ENCODE data around the gene UBAC1.
"Not testable (repeated sequence)": the region's sequence is repeated elsewhere in the genome, so short reads cannot be mapped to it uniquely, and the experiment has no call there.

UBAC1 gene

DNA sequence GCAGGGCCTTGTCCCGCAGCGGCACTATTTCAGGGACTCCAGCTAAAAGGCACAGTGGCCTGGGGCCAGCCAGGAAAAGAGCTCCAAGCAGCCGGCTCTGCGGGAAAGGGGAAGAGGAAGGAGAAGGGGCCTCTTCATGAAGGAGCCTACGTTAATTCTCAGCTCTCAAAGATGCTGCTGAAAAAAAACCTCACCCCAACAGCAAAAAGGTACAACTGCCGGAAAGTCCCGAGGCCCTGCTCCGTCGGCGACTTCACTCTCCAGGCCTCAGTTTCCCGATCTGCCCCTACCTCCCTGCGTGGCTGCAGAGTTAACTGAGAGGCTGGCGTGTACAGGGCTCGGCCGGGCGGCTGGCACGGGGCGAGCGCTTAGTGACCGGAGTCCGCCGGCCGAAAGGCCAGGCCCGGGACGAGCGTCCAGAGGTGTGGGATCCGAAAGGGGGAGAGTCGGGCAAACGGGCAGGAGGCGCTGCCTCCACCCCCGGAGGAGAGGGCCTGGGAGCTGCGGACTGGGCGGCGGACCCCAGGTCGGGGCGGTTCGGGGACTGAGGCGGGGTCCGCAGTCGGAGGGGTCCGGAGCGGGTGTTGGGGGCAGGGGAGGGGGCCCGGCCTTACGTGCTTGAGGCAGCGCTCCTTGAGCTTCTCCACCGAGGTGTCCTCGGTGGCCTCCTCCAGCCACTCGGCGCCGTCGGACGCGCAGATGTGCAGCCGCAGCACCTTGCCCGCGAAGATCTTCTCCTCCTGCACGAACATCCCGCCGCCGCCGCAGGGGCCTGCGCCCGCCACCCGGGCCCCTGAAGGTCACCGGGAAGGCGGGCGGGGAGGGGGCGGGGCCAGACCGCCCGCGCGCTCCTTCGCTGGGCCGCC is 529 bp downstream of the UBAC1 start:
- DNase-seq (ENCODE audit: low read depth) = no peak

DNA sequence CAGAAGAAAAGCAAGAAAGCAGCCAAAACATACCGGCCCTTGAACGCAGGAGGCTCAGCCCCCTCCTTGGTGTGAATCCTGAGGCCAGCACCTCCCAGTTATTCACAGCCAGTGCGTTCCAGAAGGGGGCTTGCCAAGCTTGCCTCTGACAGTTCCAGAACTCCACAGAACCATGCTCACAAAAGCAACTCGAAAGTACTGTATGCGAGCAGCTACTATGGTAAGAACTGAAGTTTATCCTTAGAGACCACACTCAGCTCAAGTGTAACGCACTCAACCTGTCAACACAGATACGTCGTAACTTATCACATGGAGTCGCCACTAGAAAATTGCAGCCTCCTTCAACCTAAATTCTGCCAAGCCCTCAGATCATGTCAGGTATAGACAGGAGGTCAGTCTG is 1.4 kb downstream of the UBAC1 start:
- no peak for DNase-seq (ENCODE audit: low read depth)

DNA sequence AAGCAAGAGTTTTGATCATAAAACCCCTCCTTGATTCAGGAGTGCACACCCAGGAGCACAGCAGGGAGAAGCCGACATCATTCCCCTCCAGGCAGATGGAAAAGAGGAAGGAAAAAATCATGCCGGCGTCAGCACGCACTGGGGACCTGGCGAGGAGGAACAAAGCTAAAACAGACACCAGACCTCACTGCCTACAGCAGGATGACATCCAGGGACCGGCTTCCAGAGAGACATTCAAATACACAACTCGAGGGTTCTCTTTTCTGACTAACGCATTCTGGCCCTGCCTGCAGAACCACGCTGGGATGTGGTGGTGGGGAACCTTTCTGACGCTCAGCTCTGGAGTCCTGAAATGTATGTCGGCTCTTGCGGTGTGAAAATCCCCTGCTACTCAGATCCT is 2.7 kb downstream of the UBAC1 start:
- no peak for DNase-seq (ENCODE audit: low read depth)

DNA sequence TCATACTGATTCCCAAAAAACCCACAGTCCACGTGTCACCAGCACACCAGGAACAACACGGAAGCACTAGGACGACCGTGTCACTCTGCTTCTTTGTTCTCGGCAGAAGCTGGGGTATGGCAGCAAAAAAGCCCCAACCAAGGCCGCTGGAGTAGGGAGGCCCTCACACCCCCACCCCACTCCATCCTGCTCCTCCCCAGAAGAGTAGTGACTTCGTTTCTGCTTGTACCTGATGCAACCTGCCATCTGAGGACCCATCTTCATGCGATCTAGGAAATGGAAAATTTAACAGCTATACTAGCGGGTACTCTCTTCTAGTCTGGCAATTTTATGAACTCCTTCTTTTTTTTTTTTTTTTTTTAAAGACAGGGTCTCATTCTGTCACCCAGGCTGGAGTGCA is 3.7 kb downstream of the UBAC1 start:
- DNase-seq (ENCODE audit: low read depth) = no peak

DNA sequence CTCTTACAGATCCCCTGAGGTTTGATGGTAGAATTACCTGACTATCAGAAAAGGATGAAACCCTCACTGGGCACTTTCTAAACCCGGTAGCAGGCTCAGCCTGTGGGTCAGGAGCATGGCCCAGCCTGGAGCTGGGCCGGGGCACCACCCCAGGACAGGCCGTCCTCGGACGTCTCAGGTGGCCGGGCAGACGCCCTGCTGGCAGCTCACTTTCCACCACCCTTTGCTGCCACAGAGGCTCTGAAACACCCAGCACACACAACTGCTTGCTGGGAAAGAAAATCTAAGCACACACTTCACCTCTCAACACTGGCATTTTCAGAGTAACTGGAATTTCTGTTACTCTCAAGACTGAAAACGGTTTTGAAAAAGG is 4.4 kb downstream of the UBAC1 start:
- DNase-seq (ENCODE audit: low read depth) = no peak

DNA sequence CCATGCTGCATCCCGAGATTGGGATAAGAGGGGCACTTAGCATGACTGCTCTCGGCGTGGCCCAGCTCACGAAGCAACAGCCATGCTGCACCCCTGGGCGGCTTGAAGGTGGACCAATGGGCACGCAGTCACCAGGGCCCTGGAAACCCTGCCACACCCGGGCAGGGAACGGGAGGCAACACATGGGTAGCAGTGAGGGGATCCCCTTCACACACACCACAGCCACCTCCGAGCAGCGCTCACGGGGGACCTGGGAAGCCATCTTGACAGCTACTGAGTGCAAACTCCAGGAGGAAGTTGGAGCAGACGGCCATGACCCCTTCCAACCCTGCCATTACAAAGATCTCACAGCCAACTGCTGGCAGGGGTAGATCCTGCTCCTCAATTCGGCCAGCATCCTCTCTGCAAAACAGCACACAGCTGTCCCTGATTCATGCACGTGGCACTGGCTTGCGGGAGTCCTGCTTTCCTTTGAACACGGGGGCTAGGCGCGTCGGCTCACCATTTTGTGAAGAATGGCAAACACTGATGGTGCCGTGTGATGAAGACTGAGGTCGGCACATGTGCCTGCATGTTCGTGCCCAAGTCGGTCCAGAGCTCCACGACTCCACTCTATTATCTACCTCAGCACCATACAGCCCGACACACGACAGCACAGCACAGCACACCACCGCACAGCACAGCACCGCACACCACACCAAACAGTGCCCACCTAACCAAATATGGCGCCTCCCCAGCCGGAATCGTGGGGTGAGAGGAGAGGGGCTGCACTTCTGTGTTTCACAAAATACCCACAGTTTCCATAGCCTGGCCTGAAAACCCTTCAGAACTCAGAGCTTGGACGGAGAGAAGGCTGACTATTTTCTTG is 5.0 kb downstream of the UBAC1 start:
- no peak for DNase-seq (ENCODE audit: low read depth)

DNA sequence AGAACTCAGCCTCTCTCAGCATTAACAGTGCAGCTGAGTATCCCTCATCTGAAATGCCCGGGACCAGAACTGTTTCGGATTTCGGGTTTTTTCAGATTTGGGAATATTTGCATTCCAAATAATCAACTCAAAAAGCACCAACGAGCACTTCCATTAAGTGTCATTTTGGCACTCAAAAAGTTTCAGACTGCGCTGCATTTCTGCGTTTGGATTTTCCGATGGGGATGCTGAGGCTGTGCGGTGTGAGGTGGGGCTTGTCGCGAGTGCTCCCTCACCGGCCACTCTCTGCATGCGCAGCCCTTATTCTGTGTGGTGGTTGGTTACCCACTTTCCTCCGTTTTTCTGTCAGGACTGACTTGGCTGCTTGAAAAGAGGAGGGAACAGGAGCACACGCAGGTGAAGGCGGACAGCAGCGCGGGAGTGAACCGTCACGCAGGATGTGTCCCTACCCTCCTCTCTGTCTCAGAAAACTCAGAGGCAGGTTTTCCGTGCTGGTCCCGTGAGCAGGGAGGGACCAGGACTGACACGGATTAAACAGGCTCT is 8.4 kb downstream of the UBAC1 start:
- no peak for DNase-seq (ENCODE audit: low read depth)

DNA sequence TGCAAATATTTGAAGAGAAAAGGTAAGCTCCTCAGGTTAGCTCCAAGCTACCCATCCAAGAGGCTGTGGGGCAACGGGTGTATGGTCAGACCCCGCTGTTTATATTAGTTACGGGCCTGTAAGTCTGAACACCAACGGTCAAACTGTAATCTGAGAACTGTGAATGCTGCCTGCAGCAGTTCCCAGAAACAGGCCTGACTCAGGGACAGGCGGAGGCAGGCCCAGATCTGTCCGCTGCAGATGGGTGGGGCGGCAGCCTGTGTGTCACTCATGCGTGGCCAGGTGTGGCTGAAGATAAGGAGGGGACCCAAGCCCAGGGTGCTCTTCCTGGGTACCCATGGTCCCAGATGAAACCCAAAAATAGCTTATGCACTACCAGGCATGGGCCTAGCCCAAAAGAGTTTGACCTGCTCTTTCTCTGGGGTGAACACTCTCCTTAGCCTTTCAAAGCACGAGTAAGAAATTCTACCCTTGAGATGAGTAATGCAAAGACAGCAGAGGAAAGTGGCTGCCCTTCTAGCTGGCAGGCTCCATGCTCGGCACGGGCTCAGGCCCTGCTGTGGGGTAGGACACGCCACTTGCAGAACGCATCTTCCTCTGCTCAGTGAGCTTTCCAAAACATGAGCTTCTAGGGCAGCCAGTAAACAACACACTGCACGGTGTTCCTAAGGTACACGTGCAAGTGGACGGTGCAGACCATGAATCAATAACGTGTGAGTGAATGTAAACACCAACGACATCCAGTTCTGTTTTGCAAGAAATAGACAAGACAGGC is 9.1 kb downstream of the UBAC1 start:
- no peak for DNase-seq (ENCODE audit: low read depth)

DNA sequence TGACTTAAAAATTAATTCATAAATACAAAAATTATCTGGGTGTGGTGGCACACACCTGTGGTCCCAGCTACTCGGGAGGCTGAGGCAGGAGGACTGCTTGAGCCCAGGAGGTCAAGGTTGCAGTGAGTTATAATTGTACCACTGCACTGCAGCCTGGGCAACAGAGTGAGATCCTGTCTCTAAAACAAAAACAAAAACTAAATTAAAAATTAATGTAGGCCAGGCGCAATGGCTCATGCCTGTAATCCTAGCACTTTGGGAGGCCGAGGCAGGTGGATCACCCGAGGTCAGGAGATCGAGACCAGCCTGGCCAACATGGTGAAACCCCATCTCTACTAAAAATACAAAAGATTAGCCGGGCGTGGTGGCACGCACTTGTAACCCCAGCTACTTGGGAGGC is 9.9 kb downstream of the UBAC1 start:
- not testable (repeated sequence) for DNase-seq (ENCODE audit: low read depth)

DNA sequence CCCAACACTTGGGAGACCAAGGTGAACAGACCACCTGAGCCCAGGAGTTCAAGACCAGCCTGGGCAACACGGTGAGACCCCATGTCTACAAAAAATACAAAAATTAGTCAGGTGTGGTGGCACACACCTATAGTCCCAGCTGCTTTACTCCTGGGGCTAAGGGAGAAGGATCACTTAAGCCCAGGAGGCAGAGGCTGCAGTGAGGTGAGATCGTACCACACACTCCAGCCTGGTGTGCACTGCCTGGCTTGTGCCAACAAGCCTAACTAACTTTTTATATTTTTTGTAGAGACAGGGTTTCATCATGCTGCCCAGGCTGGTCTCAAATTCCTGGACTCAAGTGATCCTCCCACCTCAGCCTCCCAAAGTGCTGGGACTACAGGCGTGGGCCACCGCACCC is 10.3 kb downstream of the UBAC1 start:
- DNase-seq (ENCODE audit: low read depth) = not testable (repeated sequence)

DNA sequence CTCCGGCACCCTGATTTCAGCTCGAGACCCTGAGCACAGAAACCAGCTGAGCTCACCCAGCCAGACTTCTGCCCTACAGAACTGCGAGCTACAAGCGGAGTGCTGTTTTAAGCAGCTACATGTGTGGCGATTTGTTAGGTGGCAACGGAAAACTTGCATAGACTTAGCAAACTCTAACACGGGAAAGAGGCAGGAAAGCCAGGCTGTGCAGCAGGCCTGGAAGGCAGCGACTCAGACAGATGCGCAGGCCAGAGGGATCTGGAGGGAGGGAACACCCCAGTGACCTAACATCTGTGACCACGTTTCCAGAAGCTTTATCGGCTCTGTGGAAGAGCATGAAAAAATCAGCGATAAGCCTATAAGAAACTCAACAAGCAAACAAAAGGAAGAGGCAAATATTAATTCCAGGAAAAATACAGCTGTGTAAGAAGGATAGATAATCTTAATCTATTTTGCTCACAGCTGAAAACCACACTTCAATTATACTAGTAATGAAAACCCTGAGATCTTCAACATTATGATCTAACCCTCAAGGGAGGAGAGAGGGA is 11.0 kb downstream of the UBAC1 start:
- no peak for DNase-seq (ENCODE audit: low read depth)

DNA sequence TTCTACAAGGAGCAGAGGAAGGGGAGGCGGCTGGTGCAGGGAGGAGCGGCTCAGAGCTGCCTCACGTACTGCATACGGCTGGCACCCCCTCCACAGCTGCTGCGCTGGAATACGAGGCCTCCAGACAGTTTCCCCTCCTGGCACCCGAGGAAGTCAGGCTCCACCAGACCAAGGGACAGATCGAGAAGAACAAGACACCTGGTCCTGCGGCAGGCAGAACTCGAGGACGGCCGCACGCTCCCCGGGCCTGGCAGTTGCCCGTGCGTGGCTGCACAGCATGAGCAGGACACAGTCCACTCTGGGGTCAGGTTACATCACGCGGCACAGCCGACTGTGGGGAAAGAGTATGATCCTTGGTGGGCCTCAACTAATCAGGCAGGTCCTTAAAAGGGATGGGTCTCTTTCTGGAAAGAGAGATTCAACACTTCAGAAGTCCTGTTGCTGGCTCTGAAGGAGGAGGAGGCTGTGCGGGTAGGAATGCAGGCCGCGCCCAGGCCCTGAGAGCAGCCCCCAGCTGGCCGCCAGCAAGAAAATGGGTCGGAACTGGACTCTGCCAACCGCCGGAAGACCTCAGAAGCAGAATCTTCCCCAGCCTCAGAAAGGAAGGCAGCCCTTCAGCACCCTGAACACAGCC is 11.6 kb downstream of the UBAC1 start:
- no peak for DNase-seq (ENCODE audit: low read depth)

DNA sequence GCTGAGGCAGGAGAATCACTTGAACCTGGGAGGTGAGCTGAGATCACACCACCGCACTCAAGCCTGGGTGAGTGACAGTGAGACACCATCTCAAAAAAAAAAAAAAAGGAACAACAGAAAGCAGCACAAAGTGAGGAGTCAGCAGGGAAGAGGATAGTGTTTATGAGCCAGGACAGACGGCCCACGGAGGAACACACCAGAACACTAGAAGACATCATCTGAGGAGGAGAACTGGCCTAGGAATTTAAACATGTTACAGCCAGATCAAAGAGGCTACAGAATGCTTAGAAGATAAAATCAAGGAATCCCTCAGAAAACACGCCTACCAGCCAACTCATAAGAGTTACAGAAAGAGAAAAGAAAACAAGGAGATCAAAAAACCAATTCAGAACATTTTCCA is 12.2 kb downstream of the UBAC1 start:
- no peak for DNase-seq (ENCODE audit: low read depth)

DNA sequence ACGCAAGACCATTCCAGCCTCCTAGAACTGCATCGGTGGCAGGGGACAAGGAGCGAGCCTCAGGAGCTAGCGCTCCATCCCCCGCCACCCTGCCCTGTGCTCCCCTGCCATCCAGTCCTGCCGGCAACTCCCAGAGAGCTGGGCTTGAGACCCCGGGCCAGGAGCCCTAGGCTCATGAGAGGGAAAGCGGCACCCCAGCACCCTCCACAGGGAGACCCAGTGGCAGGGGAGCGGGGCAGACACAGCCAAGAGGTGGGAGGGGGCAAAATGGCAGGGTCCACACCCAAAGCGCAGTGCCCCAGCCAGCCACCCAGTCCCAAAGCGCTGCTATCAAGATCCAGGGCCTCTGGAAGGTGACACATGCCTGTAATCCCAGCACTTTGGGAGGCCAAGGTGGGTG is 12.7 kb downstream of the UBAC1 start:
- no peak for DNase-seq (ENCODE audit: low read depth)

DNA sequence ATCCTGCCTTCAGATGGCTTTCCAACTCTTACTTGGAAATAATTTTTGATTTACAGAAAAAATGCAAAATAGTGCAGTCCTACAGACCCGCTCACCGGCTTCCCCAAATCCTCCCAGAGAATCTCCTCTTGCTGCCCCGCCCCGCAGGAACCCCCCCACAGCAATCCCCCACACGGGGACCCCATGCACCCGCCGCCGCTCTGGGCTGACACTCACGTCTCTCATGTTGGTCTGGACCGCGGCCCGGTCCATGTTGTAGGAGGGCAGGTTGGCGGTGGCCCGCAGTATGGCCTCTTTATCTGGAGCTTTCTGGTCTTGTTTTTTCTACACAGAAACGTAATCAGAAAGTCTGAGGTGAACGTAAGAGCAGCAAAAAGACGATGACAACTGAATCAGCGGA is 13.6 kb downstream of the UBAC1 start:
- DNase-seq (ENCODE audit: low read depth) = no peak

DNA sequence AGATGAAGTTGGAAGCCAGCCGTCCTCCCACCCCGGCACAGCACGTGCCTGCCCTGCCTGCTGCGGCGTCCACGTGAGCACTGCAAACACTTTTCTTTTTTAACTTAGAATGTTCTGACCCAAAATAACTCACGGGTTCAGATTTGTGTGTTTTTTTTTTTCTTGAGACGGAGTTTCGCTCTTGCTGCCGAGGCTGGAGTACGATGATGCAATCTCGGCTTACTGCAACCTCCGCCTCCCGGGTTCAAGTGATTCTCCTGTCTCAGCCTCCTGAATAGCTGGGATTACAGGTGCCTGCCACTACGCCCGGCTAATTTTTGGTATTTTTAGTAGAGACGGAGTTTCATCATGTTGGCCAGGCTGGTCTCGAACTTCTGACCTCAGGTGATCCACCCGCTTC is 14.1 kb downstream of the UBAC1 start:
- not testable (repeated sequence) for DNase-seq (ENCODE audit: low read depth)

DNA sequence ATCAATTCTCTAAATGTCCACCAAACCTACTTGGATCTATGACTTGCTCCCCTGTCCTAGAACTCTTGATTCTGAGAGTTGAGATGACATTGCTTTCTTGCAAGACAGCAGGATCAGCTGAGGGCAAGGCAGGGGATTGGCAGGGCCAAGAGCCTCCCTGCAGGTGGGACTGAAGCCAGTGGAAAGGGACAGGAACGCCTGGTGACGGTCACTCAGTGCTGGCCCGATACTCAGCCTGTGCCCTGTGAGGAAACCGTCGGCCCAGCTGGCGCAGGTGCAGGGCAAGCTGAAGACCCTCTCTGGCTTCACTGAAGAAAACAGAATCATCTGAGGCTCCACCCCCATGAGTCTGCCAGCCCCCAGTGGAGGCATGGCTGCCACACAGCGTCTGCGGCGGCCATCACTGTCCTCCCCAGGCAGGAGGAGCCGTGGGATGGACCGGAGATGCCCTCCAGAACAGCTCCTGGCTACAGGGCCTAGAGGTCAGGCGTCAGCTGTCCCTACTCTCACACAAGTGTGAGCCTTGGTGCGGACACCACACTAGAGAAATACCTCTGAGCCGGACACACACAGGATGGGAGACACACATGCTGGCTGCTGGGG is 14.7 kb downstream of the UBAC1 start:
- DNase-seq (ENCODE audit: low read depth) = no peak

DNA sequence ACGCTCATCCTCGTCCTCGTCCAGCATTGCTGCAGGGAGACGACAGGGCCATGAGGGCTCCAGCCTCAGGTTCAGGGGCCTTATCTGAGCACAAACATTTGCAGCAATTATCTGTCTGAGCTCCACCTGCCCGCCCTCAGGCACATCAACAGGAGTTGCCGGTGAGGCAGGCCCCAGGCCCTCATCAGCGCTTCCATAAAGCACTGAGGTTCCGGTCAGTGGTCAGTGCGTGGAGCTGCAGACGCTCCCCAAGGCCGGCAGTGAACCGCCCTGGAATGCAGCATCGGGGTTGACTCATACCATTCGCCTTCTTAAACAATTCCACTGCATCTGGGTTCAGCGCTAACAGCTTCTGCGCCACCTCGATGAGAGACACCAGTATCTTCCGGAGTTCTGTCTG is 15.2 kb downstream of the UBAC1 start:
- DNase-seq (ENCODE audit: low read depth) = no peak

DNA sequence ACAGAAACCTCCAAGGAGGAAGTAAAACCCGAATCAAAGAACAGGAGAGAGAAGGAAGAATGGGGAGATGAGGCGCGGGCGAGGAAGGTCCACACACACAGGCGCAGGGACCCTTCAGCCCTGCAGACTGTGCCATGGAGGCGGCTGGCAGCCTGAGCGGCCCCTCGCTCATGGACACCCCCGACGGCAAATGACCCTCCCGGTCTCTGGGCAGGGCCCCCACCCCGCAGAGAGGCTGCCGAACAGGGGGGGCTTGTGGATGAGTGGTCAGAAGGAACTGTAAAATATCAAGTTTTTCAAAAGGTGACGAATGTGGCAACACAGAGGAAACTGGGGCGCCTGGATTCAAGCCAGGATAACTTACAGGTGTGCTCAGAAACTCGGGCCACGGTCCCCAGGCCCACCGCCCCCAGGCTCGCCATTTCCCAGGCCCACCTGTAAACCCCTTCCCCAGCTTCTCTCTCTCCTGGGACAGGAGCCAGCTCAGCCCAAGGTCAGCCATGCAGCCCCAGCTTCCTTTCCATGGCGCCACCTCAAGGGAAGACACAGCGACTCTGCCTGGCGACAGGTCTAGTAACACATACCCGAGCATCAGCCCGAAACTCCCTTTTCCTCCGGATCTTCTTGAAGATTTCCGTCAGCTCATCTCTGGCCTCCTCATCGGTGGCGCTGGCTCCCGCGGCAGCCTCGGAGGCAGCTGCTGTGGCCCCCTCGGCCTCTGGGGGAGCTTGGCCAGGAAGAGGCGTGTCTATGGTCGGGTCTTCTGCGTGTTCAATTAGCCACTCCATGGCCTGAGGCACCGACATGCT is 16.5 kb downstream of the UBAC1 start:
- no peak for DNase-seq (ENCODE audit: low read depth)

DNA sequence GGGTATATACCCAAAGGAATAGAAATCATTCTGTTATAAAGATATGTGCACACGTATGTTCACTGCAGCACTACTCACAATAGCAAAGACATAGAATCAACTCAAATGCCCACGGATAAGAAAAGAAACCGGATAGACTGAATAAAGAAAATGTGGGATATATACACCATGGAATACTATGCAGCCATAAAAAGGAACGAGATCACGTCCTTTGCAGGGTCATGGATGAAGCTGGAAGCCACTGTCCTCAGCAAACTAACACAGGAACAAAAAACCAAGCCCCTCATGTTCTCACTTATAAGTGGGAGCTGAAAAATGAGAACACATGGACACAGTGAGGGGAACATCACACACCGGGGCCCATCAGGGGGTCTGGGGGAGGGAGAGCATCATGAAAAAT is 17.6 kb downstream of the UBAC1 start:
- DNase-seq (ENCODE audit: low read depth) = not testable (repeated sequence)
